ENCODE data around the gene SGSH. TPM values are rescaled to one million over a fixed set of nuclear protein-coding genes. Genes with fewer than 3 reads are reported as not detected.
A peak's percentile ranks its signal among the peaks of the same experiment; 100 is the strongest.

Gene SGSH
- total RNA-seq, 2 donors from 2014 or later, result 22.2 to 51.8 TPM

DNA sequence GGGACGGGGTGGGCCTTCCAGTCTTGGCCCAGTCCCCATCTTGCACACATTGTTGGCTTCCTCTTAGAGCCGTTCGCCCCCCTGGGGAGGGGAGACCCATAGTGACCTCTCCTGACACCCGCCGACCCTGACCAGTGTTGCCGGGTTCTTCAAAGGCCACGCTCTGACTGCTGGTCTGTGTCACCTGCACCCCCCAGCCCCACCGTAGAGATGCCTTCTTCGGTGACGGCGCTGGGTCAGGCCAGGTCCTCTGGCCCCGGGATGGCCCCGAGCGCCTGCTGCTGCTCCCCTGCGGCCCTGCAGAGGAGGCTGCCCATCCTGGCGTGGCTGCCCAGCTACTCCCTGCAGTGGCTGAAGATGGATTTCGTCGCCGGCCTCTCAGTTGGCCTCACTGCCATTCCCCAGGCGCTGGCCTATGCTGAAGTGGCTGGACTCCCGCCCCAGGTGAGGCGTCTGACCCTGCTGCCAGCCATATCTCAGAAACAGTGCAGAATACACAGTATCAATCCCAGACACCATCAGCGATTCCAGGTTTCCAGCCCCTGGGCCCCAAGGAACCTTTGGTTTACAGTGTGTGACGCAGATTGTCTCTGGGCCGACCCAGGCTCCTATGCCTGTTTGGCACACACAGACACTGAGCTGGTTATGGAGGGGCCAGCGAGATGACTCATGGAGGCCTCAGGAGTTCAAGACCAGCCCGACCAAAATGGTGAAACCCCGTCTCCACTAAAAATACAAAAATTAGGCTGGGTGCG, 1.4 kb upstream of the SGSH start:
- Histone ChIP-seq H3K27ac (no peak overlapping the region), H3K9me3 (no peaks in the 10 kb centered on the region), H3K4me1 (ENCODE audit: control insufficient read depth in 1 of 2, low read depth in 2 of 2) (peaks cover 4 to 37% of the 10 kb centered on the region in 2 donors), H3K27me3 (replicated peaks; ENCODE audit: insufficient read depth) (no peaks in the 10 kb centered on the region), H3K4me3 (peak overlapping the region; percentile 82), H3K36me3 (peaks cover 10% of the 10 kb centered on the region)
- TF ChIP-seq, protein P1, sequence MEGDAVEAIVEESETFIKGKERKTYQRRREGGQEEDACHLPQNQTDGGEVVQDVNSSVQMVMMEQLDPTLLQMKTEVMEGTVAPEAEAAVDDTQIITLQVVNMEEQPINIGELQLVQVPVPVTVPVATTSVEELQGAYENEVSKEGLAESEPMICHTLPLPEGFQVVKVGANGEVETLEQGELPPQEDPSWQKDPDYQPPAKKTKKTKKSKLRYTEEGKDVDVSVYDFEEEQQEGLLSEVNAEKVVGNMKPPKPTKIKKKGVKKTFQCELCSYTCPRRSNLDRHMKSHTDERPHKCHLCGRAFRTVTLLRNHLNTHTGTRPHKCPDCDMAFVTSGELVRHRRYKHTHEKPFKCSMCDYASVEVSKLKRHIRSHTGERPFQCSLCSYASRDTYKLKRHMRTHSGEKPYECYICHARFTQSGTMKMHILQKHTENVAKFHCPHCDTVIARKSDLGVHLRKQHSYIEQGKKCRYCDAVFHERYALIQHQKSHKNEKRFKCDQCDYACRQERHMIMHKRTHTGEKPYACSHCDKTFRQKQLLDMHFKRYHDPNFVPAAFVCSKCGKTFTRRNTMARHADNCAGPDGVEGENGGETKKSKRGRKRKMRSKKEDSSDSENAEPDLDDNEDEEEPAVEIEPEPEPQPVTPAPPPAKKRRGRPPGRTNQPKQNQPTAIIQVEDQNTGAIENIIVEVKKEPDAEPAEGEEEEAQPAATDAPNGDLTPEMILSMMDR (IDR thresholded peaks at IDR 0.05), result no peak
- DNase-seq (ENCODE audit: low spot score) (no peak), ATAC-seq (ENCODE audit: insufficient number of reproducible peaks, low FRiP score, low read depth) (no peak)

DNA sequence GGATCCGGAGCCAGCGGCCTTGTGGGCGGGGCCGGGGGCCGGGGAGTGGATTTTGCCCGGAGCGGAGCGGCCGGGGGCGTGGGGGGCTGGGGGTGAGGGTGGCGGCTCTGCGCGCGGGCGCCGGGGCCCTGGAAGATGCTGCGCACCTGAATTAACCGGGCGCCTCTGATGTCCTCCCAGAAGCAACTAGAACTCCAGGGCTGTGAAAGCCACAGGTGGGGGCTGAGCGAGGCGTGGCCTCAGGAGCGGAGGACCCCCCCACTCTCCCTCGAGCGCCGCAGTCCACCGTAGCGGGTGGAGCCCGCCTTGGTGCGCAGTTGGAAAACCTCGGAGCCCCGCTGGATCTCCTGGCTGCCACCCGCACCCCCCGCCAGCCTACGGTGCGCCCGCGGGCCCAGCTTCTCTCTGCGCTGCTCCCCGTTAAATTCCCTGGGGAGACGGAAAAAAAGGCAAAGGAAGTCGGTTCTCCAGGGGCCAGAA, 643 bp upstream of the SGSH start:
- TF ChIP-seq, protein P1 (IDR thresholded peaks at IDR 0.05), result no peak
- no peaks in the 10 kb centered on the region for H3K9me3 ChIP-seq
- peak overlapping the region; percentile 82 for H3K4me3 ChIP-seq
- peak overlapping the region; percentile 80 to 83 for H3K27ac ChIP-seq
- no peak for ATAC-seq (ENCODE audit: insufficient number of reproducible peaks, low FRiP score, low read depth)
- H3K27me3 ChIP-seq (replicated peaks; ENCODE audit: insufficient read depth), result no peaks in the 10 kb centered on the region
- H3K36me3 ChIP-seq, result peaks cover 11% of the 10 kb centered on the region
- peaks cover 4 to 37% of the 10 kb centered on the region in 2 donors for H3K4me1 ChIP-seq (ENCODE audit: control insufficient read depth in 1 of 2, low read depth in 2 of 2)
- no peak for DNase-seq (ENCODE audit: low spot score)

DNA sequence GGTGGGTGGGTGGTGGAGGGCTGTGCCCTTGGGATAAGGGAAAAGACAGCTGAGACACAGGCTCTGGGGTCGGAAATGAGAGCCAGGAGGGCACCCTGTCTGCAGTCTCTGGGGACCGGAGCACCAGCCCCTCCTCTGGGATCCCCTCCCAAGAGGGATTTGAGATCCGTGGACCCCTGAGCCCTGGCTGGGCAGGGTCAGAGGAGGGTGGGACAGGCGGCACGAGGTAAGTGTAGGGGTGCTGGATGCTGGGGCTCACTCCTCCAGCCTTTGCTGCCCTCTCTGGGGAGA, 425 bp downstream of the SGSH start:
- peaks cover 8% of the 10 kb centered on the region for H3K36me3 ChIP-seq
- H3K27me3 ChIP-seq (replicated peaks; ENCODE audit: insufficient read depth), result no peaks in the 10 kb centered on the region
- H3K9me3 ChIP-seq, result no peaks in the 10 kb centered on the region
- ATAC-seq (ENCODE audit: insufficient number of reproducible peaks, low FRiP score, low read depth) (no peak), DNase-seq (ENCODE audit: low spot score) (no peak)
- TF ChIP-seq, protein P1 (IDR thresholded peaks at IDR 0.05), result no peak
- peak overlapping the region; percentile 82 for H3K4me3 ChIP-seq
- H3K27ac ChIP-seq, result peak overlapping the region; percentile 80 to 83
- H3K4me1 ChIP-seq (ENCODE audit: control insufficient read depth in 1 of 2, low read depth in 2 of 2), result peaks cover 4 to 37% of the 10 kb centered on the region in 2 donors

GRCh38 chr17:80219013-80219762, 945 bp downstream of the SGSH start:
- Histone ChIP-seq H3K27ac (peak overlapping the region; percentile 80 to 83), H3K9me3 (no peaks in the 10 kb centered on the region), H3K4me1 (ENCODE audit: control insufficient read depth in 1 of 2, low read depth in 2 of 2) (peaks cover 4 to 37% of the 10 kb centered on the region in 2 donors), H3K4me3 (peak overlapping the region; percentile 82), H3K36me3 (peaks cover 13% of the 10 kb centered on the region), H3K27me3 (replicated peaks; ENCODE audit: insufficient read depth) (no peaks in the 10 kb centered on the region)
- TF ChIP-seq, protein P1 (IDR thresholded peaks at IDR 0.05), result no peak
- ATAC-seq (ENCODE audit: insufficient number of reproducible peaks, low FRiP score, low read depth) (peak; percentile 12), DNase-seq (ENCODE audit: low spot score) (peak; percentile 28)

GRCh38 chr17:80218391-80218790, 1.7 kb downstream of the SGSH start:
- ATAC-seq (ENCODE audit: insufficient number of reproducible peaks, low FRiP score, low read depth) (no peak), DNase-seq (ENCODE audit: low spot score) (no peak)
- no peaks in the 10 kb centered on the region for H3K9me3 ChIP-seq
- TF ChIP-seq, protein P1 (IDR thresholded peaks at IDR 0.05), result no peak
- H3K36me3 ChIP-seq, result peaks cover 20% of the 10 kb centered on the region
- H3K4me1 ChIP-seq (ENCODE audit: control insufficient read depth in 1 of 2, low read depth in 2 of 2), result peaks cover 4 to 30% of the 10 kb centered on the region in 2 donors
- H3K27me3 ChIP-seq (replicated peaks; ENCODE audit: insufficient read depth), result no peaks in the 10 kb centered on the region
- H3K4me3 ChIP-seq, result no peak overlapping the region
- no peak overlapping the region for H3K27ac ChIP-seq
